ENCODE results near the gene MDN1.
"Not testable (repeated sequence)": the region's sequence is repeated elsewhere in the genome, so short reads cannot be mapped to it uniquely, and the experiment has no call there.

The MDN1 gene, protein sequence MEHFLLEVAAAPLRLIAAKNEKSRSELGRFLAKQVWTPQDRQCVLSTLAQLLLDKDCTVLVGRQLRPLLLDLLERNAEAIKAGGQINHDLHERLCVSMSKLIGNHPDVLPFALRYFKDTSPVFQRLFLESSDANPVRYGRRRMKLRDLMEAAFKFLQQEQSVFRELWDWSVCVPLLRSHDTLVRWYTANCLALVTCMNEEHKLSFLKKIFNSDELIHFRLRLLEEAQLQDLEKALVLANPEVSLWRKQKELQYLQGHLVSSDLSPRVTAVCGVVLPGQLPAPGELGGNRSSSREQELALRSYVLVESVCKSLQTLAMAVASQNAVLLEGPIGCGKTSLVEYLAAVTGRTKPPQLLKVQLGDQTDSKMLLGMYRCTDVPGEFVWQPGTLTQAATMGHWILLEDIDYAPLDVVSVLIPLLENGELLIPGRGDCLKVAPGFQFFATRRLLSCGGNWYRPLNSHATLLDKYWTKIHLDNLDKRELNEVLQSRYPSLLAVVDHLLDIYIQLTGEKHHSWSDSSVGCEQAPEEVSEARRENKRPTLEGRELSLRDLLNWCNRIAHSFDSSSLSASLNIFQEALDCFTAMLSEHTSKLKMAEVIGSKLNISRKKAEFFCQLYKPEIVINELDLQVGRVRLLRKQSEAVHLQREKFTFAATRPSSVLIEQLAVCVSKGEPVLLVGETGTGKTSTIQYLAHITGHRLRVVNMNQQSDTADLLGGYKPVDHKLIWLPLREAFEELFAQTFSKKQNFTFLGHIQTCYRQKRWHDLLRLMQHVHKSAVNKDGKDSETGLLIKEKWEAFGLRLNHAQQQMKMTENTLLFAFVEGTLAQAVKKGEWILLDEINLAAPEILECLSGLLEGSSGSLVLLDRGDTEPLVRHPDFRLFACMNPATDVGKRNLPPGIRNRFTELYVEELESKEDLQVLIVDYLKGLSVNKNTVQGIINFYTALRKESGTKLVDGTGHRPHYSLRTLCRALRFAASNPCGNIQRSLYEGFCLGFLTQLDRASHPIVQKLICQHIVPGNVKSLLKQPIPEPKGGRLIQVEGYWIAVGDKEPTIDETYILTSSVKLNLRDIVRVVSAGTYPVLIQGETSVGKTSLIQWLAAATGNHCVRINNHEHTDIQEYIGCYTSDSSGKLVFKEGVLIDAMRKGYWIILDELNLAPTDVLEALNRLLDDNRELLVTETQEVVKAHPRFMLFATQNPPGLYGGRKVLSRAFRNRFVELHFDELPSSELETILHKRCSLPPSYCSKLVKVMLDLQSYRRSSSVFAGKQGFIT (N-terminal part only)

GRCh38 chr6:89819336-89820130 lies at the start of gene MDN1:
TSS of gene MDN1 (minus strand) at chr6:89819794. CDS start at chr6:89819607, 187 bp downstream.
- DNase-seq (ENCODE audit: low read depth in 2 of 3, low spot score in 2 of 3): peak; percentile 73 to 77 (median 75)

- DNase-seq (ENCODE audit: low read depth in 2 of 3, low spot score in 2 of 3): no peak
These were observed 46.6 kb upstream of the MDN1 start for GRCh38 chr6:89866024-89866678.

GRCh38 chr6:89862698-89863097 lies 43.1 kb upstream of the MDN1 start:
- DNase-seq (ENCODE audit: low read depth in 2 of 3, low spot score in 2 of 3): no peak

GRCh38 chr6:89862273-89862672 lies 42.7 kb upstream of the MDN1 start:
- no peak for DNase-seq (ENCODE audit: low read depth in 2 of 3, low spot score in 2 of 3)

- no peak for DNase-seq (ENCODE audit: low read depth in 2 of 3, low spot score in 2 of 3)
These were observed 40.1 kb upstream of the MDN1 start for GRCh38 chr6:89859744-89860143.

- no peak for DNase-seq (ENCODE audit: low read depth in 2 of 3, low spot score in 2 of 3)
These were observed 38.4 kb upstream of the MDN1 start for GRCh38 chr6:89858041-89858440.

DNA sequence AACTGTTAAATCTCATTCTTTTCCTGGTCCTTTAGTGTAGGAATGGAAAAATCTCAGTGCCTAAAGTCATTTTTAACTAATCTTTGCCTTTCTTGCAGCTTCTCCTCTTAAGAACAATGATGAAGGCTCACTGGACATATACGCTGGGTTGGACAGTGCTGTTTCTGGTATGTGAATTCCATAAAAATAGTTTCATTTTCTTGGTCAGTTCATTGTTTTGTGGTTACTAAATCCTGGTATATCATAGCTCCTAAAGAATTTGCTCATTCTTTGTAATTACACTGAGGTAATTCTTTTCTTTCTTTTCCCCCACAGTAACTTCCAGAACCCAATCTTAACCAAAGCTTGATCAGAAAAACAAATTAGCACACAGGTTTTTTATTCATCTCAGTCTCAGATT lies 33.5 kb upstream of the MDN1 start:
- no peak for DNase-seq (ENCODE audit: low read depth in 2 of 3, low spot score in 2 of 3)

- DNase-seq (ENCODE audit: low read depth in 2 of 3, low spot score in 2 of 3): not testable (repeated sequence)
These were observed 27.9 kb upstream of the MDN1 start for GRCh38 chr6:89847513-89847912.

- DNase-seq (ENCODE audit: low read depth in 2 of 3, low spot score in 2 of 3): no peak
These were observed 23.5 kb upstream of the MDN1 start for GRCh38 chr6:89843070-89843469.

DNA sequence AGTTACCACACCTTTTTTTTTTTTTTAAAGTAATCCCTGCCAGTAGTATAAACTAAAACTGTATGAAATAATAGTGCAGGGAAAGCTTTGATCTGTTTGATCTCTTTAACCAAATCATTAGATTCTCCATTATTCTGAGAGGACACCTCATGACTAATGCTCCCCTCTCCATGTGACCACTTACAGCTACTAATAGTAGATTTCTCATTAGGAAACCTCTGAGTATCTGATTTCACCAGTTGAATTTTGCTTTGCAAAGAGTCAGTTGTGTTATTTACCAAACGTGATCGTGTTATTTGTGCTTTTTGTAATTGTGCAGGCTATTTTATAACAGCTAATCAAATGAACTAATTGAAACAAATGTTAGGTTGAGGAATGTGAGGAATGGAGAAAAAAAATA lies 22.6 kb upstream of the MDN1 start:
- DNase-seq (ENCODE audit: low read depth in 2 of 3, low spot score in 2 of 3): no peak

DNA sequence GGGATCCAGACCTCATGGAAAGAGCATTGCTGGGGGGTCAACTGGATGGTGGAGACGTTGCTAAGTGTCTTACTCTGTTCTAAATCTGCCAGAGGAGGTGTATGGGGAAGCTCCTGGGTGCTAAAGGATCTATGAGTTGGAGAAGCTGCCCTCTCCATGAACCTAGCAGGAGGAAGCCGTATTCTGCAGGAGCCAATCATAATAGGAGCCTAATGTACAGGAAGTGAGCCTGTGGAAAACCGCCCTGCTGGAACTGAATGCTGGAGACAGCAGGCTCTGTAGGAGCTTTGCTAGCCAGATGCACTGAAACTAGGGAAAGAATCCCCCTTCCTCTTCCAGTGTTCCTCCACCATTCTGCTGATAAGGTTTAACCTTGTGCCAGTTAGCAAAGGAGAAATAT lies 20.9 kb upstream of the MDN1 start:
- DNase-seq (ENCODE audit: low read depth in 2 of 3, low spot score in 2 of 3): no peak

DNA sequence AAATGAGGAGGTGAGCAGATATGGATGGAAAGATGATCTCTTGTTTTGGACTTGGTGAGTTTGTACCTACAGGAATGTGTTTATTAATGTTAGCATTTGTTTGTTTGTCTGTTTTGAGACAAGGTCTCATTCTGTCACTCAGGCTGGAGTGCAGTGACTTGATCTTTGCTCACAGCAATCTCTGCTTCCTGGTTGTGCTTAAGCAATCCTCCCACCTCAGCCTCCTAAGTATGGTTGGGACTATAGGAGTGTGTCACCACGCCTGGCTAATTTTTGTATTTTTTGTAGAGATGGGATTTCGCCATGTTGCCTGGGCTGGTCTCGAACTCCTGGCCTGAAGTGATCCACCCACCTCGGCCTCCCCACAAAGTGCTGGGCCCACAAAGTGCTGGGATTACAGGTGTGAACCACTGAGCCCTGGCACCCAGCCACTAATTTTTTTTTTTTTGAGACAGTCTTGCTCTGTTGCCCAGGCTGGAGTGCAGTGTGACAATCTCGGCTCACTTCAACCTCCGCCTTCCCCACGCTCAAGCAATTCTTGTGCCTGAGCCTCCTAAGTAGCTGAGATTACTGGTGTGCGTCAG lies 17.1 kb upstream of the MDN1 start:
- DNase-seq (ENCODE audit: low read depth in 2 of 3, low spot score in 2 of 3): no peak

DNA sequence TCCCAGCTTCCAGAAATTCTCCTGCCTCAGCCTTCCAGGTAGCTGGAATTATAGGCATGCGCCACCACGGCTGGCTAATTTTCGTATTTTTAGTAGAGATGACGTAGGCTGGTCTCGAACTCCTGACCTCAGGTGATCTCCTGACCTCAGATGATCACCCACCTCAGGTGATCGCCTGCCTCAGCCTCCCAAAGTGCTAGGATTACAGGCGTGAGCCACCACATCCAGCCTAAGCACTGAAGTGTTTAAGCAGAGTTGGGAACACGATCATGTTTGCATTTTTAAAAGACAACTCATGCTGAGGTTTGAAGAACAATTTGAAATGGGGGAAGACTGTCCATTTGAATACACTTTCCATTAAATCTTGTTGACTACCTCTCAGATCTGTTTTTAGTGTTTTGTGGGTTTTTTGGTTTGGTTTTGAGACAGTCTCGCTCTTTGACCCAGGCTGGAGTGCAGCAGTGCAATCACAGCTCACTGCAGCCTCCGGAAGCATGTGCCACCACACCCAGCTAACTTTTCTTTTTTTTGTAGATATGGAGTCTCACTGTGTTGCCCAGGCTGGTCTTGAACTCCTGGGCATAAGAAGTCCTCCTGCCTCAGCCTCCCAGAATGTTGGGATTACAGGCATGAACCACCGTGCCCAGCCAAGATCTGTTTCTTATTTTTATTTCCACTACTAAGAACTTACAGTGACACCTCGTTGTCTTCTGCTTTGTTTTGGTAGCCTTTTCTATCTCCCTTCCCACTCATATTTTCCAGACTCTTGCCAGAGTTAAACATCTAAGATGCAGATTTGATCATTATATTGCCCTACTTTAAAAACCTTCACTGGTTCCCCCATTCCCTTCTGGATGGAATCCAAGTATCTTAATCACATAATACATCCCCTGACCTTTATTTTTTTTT lies 15.5 kb upstream of the MDN1 start:
- peak in 1 of 3 experiments; percentile 10 for DNase-seq (ENCODE audit: low read depth in 2 of 3, low spot score in 2 of 3)

DNA sequence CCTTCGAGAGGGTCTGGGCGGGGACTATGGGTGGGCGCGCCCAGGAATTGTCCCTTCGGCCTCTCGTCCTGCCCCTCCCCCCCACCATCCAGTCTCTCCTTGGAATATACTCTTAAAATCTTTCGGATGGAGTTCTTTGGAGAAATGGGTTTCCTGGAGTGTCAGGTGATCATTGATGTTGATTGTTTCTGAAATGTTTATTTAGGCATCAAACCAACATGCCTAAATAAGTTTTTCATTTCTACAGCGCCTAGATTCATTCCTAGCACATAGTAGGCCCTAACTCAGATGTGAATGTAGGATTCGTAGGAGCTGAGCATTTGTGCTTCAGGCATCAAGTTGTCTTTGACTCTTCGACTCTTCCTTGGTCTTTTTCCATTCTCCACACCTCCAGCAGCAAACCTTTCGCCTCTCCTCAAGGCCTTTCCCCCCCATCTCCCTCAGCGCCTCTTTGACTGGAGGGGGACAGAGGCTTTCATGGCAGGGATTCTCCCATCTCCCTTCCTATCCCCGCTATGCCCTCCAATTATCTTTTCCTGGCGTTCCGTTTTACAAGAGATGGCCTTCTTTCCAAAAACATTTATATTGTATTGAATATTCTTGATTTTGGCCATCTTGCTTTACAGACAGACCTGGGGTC lies 10.7 kb upstream of the MDN1 start:
- DNase-seq (ENCODE audit: low read depth in 2 of 3, low spot score in 2 of 3): no peak

DNA sequence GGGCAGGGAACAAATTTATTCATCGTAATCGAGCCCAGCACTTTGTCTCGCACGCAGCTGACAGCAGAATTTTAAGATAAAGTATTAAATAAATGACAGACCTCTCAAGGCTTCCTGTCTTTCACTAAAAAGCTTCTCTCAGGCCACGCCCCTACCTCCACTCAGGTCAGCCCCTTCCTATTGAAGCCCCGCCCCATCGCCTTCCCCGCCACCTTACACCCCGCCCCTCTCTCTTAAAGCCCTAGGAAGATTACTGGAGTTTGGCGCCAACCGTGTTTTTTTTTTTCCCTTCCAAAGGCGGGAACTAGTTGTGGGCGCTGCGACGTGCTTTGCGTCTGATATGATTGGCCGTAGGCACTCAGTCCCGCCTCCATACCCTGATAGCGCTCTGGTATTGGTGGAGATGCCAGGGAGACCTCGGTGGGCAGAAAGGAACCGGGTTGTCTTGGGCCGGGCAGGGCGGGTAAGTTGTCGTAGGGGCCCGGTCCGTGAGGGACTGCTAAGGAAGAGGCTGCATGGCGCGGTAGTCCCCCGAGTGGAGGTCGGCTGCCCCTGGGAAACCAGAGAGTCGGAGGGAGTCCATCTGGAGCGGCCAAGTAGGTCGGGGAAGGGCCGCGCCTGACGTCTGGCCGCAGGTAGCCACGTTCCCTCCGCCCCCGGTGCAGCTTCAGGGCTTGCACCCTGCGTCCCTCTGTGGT lies 10.0 kb upstream of the MDN1 start, which contains the start of gene CASP8AP2:
Gene CASP8AP2 (plus strand): TSS at position 409 of the 698 bp plus-strand sequence.
- DNase-seq (ENCODE audit: low read depth in 2 of 3, low spot score in 2 of 3): peak; percentile 64 to 81 (median 69)

DNA sequence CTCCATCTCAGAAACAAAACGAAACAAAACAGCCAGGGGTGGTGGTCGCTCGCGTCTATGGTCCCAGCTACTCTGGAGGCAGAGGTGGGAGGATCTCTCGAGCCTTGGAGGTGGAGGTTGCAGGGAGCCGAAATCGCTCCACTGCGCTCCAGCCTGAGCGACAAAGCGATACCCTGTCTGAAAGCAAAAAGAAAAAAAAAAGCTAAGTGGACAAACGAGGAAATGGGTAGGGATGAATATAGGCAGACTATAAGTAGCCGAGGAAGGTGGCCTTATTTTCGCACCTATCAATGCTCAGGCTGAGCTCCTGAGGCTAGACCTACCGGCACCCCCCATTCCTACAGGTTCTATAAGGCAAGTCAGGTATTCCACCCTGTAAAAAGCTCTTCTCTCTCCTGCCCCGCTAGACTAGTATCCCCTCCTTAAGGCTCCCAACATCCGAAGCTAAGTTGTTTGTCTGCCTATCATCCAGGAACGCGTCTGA lies 9.4 kb upstream of the MDN1 start:
- peak in 1 of 3 experiments; percentile 3 for DNase-seq (ENCODE audit: low read depth in 2 of 3, low spot score in 2 of 3)

DNA sequence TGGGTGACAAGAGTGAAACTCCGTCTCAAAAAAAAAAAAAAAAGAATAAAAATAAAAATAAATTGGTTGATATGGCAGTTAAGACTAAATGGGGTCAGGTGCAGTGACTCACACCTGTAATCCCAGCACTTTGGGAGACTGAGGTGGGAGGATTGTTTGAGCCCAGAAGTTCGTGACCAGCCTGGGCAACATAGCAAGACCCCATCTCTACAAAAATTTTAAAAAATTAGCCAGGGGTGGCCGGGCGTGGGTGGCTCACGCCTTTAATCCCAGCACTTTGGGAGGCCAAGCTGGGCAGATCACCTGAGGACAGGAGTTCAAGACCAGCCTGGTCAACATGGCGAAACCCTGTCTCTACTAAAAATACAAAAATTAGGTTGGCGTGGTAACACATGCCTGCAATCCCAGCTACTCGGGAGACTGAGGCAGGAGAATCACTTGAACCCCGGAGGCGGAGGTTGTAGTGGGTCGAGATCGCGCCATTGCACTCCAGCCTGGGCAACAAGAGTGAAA lies 8.9 kb upstream of the MDN1 start:
- DNase-seq (ENCODE audit: low read depth in 2 of 3, low spot score in 2 of 3): not testable (repeated sequence)
